HepG2 (cell line): ENCODE results near the gene DELE1. TPM values are rescaled to one million over a fixed set of nuclear protein-coding genes. Genes with fewer than 3 reads are reported as not detected.

Experiments used
- ATF5 ChIP-seq: sonication (generic); formaldehyde crosslinking; IDR thresholded peaks from 2 replicates; pipeline ENCODE4 v1.4.0; 2020; ENCODE audit warnings: mild to moderate bottlenecking, low read depth, missing genetic modification reagents
- ATF7-NPFF ChIP-seq: sonication (generic); formaldehyde crosslinking; IDR thresholded peaks from 2 replicates; pipeline ENCODE4 v1.8.1; 2023; ENCODE audit warnings: mild to moderate bottlenecking, low read depth, missing genetic modification reagents, moderate library complexity
- DR1 ChIP-seq: sonication (generic); formaldehyde crosslinking; IDR thresholded peaks from 2 replicates; pipeline ENCODE4 v1.8.0; 2021; ENCODE audit warnings: mild to moderate bottlenecking, missing genetic modification reagents, inconsistent platforms
- GATA4 ChIP-seq: sonication (generic); IDR thresholded peaks from 2 replicates; pipeline ENCODE4 v1.6.1; 2016; ENCODE audit warnings: antibody characterized with exemption, low read depth, borderline replicate concordance
- GLI4 ChIP-seq: sonication (generic); formaldehyde crosslinking; IDR thresholded peaks from 2 replicates; pipeline ENCODE4 v1.5.1; 2020; ENCODE audit warnings: missing genetic modification reagents, mild to moderate bottlenecking, moderate library complexity, borderline replicate concordance
- MED1 ChIP-seq: sonication (generic); formaldehyde crosslinking; IDR thresholded peaks from 2 replicates; pipeline ENCODE4 v1.4.0; 2020; ENCODE audit warnings: missing genetic modification reagents
- NFKBIZ ChIP-seq: IDR thresholded peaks from 2 replicates; pipeline ENCODE4 v1.6.1; 2018; ENCODE audit warnings: missing genetic modification reagents, missing compliant biosample characterization
- RARA ChIP-seq: IDR thresholded peaks from 2 replicates; pipeline ENCODE4 v1.6.1; 2016; ENCODE audit warnings: missing genetic modification reagents, missing compliant biosample characterization
- SRY ChIP-seq: sonication (generic); formaldehyde crosslinking; IDR thresholded peaks from 2 replicates; pipeline ENCODE4 v1.8.0; 2022; ENCODE audit warnings: mild to moderate bottlenecking, missing genetic modification reagents
- TMF1 ChIP-seq: sonication (generic); formaldehyde crosslinking; IDR thresholded peaks from 2 replicates; pipeline ENCODE4 v1.8.1; 2022; ENCODE audit warnings: low read depth, missing genetic modification reagents
- ZMAT3 ChIP-seq: sonication (generic); formaldehyde crosslinking; conservative IDR thresholded peaks from 2 replicates; pipeline ENCODE4 v1.7.0; 2021; ENCODE audit warnings: missing genetic modification reagents
- ZNF224 ChIP-seq: sonication (generic); formaldehyde crosslinking; IDR thresholded peaks from 2 replicates; pipeline ENCODE4 v1.5.0; 2020; ENCODE audit warnings: mild to moderate bottlenecking, missing genetic modification reagents
- ZNF337 ChIP-seq: sonication (generic); formaldehyde crosslinking; IDR thresholded peaks from 2 replicates; pipeline ENCODE4 v1.5.1; 2020; ENCODE audit warnings: missing genetic modification reagents, low read depth, mild to moderate bottlenecking, borderline replicate concordance
- ZNF350 ChIP-seq: sonication (generic); formaldehyde crosslinking; IDR thresholded peaks from 2 replicates; pipeline ENCODE4 v1.4.0; 2020; ENCODE audit warnings: mild to moderate bottlenecking, low read depth, missing genetic modification reagents, borderline replicate concordance
- ZNF432 ChIP-seq: sonication (generic); formaldehyde crosslinking; IDR thresholded peaks from 2 replicates; pipeline ENCODE4 v1.5.0; 2020; ENCODE audit warnings: missing genetic modification reagents, mild to moderate bottlenecking, borderline replicate concordance
- polyA plus RNA-seq, 8 experiments: library from polyadenylated mRNA; depleted of rRNA in 3 of 8; stranded (reverse) in 7 of 8; unstranded in 1 of 8; fragments of >200 nt; fragmentation: Illumina TruSeq in 4 of 8; extraction: Trizol in 4 of 8; gene quantifications; 2 replicates each; pipeline versions ENCODE4 v1.2.1 to v1.2.3, GENCODE V29; 2011 to 2016; ENCODE audit warnings: low read depth in 4 of 8, missing spikeins in 1 of 8, mixed read lengths in 1 of 8; ENCODE audit not compliant: insufficient read depth in 1 of 8
- total RNA-seq, 5 experiments: library from RNA; depleted of rRNA; stranded (reverse); fragments of >200 nt; fragmentation: Illumina TruSeq; extraction: Trizol; gene quantifications; 2 replicates each; pipeline ENCODE4 v1.2.3, GENCODE V29; 2016; ENCODE audit warnings: low read depth in 1 of 5
- TF ChIP-seq, protein P1 (sequence below): sonication (generic); formaldehyde crosslinking; IDR thresholded peaks from 2 replicates; pipeline ENCODE4 v1.4.0; 2020; ENCODE audit warnings: missing genetic modification reagents, borderline replicate concordance
- TF ChIP-seq, protein P2 (sequence below): sonication (generic); formaldehyde crosslinking; IDR thresholded peaks from 2 replicates; pipeline ENCODE4 v1.4.0; 2020; ENCODE audit warnings: missing genetic modification reagents
- TF ChIP-seq, protein P3 (sequence below): sonication (generic); formaldehyde crosslinking; IDR thresholded peaks from 2 replicates; pipeline ENCODE4 v1.5.1; 2020; ENCODE audit warnings: mild to moderate bottlenecking, moderate library complexity, missing genetic modification reagents
- TF ChIP-seq, protein P4 (sequence below): sonication (generic); formaldehyde crosslinking; IDR thresholded peaks from 2 replicates; pipeline ENCODE4 v1.8.0; 2022; ENCODE audit warnings: mild to moderate bottlenecking, missing genetic modification reagents; ENCODE audit not compliant: insufficient replicate concordance

Gene DELE1
- total and polyA plus RNA-seq, 2 of the 13 experiments (the other 11 are each of a cell fraction or from before 2014, with no cell fraction given) = 57.5 to 90.3 TPM

DNA sequence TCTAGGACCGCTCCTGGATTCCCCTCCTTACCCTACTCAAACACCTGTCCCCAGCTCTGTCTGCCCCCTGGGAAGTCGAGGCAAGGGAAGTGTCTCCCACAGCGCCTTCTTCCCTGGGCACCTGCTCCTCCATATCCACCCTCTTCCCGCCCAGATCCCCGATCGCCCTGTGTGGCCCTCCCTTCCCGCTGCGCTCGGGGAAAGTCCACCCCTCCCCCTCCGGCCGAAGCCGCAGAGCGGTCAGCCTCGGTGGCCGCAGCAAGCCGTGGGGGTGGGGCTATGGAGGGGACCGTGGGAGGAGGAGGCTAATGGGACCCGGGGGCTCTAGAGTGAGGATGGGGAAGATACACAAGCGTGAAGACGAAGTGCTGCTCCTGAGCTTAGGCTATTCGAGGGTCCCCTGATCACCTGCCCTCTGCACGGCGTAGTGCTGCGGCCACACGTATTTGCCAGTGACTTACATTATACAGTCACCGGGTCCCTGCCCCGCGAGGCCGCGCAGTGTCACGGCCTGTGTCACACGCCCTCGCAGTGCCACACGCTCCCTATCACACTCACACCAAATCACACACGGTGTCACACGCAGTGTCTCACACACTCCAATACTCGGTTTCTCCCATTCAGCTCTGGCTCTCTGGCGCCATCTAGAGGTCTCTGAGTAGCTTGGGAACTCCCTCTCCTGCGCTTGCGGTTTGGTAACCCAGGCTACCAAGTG lies 44.8 kb upstream of the DELE1 start (continued):
- TF ChIP-seq GATA4 (no peak), TMF1 (CRISPR knock-in tag) (no peak), ATF5 (no peak), ATF7-NPFF (CRISPR knock-in tag) (no peak), ZMAT3 (CRISPR knock-in tag) (no peak), ZNF337 (CRISPR knock-in tag) (no peak), NFKBIZ (CRISPR knock-in tag) (no peak), SRY (CRISPR knock-in tag) (no peak), GLI4 (CRISPR knock-in tag) (no peak), DR1 (no peak), MED1 (CRISPR knock-in tag) (no peak), ZNF432 (CRISPR knock-in tag) (no peak), RARA (CRISPR knock-in tag) (no peak), ZNF224 (CRISPR knock-in tag) (no peak; the same call in 1 of the 2 replicates), ZNF350 (CRISPR knock-in tag) (peak; percentile 50; the same call in 1 of the 2 replicates)
- TF ChIP-seq, protein P1, sequence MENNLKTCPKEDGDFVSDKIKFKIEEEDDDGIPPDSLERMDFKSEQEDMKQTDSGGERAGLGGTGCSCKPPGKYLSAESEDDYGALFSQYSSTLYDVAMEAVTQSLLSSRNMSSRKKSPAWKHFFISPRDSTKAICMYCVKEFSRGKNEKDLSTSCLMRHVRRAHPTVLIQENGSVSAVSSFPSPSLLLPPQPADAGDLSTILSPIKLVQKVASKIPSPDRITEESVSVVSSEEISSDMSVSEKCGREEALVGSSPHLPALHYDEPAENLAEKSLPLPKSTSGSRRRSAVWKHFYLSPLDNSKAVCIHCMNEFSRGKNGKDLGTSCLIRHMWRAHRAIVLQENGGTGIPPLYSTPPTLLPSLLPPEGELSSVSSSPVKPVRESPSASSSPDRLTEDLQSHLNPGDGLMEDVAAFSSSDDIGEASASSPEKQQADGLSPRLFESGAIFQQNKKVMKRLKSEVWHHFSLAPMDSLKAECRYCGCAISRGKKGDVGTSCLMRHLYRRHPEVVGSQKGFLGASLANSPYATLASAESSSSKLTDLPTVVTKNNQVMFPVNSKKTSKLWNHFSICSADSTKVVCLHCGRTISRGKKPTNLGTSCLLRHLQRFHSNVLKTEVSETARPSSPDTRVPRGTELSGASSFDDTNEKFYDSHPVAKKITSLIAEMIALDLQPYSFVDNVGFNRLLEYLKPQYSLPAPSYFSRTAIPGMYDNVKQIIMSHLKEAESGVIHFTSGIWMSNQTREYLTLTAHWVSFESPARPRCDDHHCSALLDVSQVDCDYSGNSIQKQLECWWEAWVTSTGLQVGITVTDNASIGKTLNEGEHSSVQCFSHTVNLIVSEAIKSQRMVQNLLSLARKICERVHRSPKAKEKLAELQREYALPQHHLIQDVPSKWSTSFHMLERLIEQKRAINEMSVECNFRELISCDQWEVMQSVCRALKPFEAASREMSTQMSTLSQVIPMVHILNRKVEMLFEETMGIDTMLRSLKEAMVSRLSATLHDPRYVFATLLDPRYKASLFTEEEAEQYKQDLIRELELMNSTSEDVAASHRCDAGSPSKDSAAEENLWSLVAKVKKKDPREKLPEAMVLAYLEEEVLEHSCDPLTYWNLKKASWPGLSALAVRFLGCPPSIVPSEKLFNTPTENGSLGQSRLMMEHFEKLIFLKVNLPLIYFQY (CRISPR knock-in tag) = no peak
- TF ChIP-seq, protein P2, sequence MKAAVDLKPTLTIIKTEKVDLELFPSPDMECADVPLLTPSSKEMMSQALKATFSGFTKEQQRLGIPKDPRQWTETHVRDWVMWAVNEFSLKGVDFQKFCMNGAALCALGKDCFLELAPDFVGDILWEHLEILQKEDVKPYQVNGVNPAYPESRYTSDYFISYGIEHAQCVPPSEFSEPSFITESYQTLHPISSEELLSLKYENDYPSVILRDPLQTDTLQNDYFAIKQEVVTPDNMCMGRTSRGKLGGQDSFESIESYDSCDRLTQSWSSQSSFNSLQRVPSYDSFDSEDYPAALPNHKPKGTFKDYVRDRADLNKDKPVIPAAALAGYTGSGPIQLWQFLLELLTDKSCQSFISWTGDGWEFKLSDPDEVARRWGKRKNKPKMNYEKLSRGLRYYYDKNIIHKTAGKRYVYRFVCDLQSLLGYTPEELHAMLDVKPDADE (CRISPR knock-in tag) = no peak
- TF ChIP-seq, protein P3, sequence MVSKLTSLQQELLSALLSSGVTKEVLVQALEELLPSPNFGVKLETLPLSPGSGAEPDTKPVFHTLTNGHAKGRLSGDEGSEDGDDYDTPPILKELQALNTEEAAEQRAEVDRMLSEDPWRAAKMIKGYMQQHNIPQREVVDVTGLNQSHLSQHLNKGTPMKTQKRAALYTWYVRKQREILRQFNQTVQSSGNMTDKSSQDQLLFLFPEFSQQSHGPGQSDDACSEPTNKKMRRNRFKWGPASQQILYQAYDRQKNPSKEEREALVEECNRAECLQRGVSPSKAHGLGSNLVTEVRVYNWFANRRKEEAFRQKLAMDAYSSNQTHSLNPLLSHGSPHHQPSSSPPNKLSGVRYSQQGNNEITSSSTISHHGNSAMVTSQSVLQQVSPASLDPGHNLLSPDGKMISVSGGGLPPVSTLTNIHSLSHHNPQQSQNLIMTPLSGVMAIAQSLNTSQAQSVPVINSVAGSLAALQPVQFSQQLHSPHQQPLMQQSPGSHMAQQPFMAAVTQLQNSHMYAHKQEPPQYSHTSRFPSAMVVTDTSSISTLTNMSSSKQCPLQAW (CRISPR knock-in tag) = no peak
- TF ChIP-seq, protein P4, sequence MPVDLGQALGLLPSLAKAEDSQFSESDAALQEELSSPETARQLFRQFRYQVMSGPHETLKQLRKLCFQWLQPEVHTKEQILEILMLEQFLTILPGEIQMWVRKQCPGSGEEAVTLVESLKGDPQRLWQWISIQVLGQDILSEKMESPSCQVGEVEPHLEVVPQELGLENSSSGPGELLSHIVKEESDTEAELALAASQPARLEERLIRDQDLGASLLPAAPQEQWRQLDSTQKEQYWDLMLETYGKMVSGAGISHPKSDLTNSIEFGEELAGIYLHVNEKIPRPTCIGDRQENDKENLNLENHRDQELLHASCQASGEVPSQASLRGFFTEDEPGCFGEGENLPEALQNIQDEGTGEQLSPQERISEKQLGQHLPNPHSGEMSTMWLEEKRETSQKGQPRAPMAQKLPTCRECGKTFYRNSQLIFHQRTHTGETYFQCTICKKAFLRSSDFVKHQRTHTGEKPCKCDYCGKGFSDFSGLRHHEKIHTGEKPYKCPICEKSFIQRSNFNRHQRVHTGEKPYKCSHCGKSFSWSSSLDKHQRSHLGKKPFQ (CRISPR knock-in tag) = no peak
